Mucosa of descending colon (tissue), 3 donors: ENCODE measurements around the gene VIP. TPM values are rescaled to one million over a fixed set of nuclear protein-coding genes. Genes with fewer than 3 reads are reported as not detected.

Source experiments
- ATAC-seq: fragments of 200-7000 bp; cut with Tn5 transposase; one replicate; pipeline ENCODE4 v1.9.1; 2020; ENCODE audit warnings: mild to moderate bottlenecking, moderate library complexity
- DNase-seq, 3 donors: peaks; one replicate each; pipeline ENCODE4 v3.0.0-alpha.2; 2020
- H3K36me3 ChIP-seq: fragments of 200-600 bp; one replicate; pipeline ENCODE4 v1.8.0; 2021; ENCODE audit warnings: low read depth, mild to moderate bottlenecking
- H3K4me1 ChIP-seq: fragments of 200-600 bp; one replicate; pipeline ENCODE4 v1.8.0; 2021; ENCODE audit warnings: low read depth, mild to moderate bottlenecking
- H3K4me3 ChIP-seq: fragments of 200-600 bp; one replicate; pipeline ENCODE4 v1.8.0; 2021; ENCODE audit warnings: mild to moderate bottlenecking
- H3K9me3 ChIP-seq: fragments of 200-600 bp; one replicate; pipeline ENCODE4 v1.8.0; 2021; ENCODE audit warnings: mild to moderate bottlenecking
- CTCF ChIP-seq: fragments of 200-600 bp; IDR thresholded peaks from one replicate; pipeline ENCODE4 v1.8.0; 2022; ENCODE audit warnings: antibody characterized with exemption, mild to moderate bottlenecking
- intact Hi-C, 2 donors: fragments of 100-400 bp; cut with DNase I in 1 of 2; cut with micrococcal nuclease in 1 of 2; formaldehyde crosslinking; loops; one replicate each; pipeline versions ENCODE4 v1.11.0 to v1.11.1; 2022; cut with DNase I, micrococcal nuclease
- total RNA-seq, 3 donors: library from RNA; stranded (reverse); fragmentation: NEBNext Ultra II Directional in 2 of 3; extraction: Animal tissue kit (Norgen Biotek cat#: 25700) in 2 of 3; gene quantifications; one replicate each; pipeline versions ENCODE4 v1.2.1 to v1.2.4, GENCODE V29; 2021 to 2023
- donor health status: DM: no; HTN: no; CAD: no; lungs with moderate emphysema.
- donor health status: DM: no; HTN: no; CAD: no.
- donor health status: DM: no; HTN: yes; CAD: no.

Gene VIP
- total RNA-seq, 3 donors from 2014 or later: 6.7 to 50.2 (median 8.9) TPM

DNA sequence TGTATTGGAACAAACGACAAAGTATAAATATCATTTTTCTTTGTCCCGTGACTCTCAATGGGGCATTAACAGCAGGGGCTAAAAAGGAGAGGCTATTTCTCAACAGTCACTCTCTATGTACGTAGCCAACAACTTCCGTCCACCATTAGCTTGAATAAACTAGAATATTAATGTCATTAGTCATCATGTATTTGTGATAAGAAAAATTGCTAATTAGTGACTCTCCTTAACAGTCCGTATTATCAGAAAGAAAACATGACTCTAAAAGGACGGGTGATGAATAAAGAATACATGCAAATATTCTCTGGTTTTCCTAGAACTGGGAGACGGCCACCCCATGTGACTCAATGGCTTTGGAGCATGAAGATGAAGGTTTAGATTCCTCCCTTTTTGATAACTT, 18.6 kb downstream of the VIP start:
- intact Hi-C loops: no loop called here
- H3K4me1 ChIP-seq: no peaks in the 10 kb centered on the region
- TF ChIP-seq CTCF: no peak
- ATAC-seq: no peak
- H3K9me3 ChIP-seq: no peaks in the 10 kb centered on the region
- H3K36me3 ChIP-seq: no peaks in the 10 kb centered on the region
- no peak for DNase-seq
- H3K4me3 ChIP-seq: no peak overlapping the region

- no peak overlapping the region for H3K4me3 ChIP-seq
- TF ChIP-seq CTCF: no peak
- H3K36me3 ChIP-seq: no peaks in the 10 kb centered on the region
- no peaks in the 10 kb centered on the region for H3K9me3 ChIP-seq
- ATAC-seq (no peak), DNase-seq (no peak)
- intact Hi-C loops: no loop called here
- H3K4me1 ChIP-seq: no peaks in the 10 kb centered on the region
These were observed 19.4 kb downstream of the VIP start for GRCh38 chr6:152769993-152770392.

GRCh38 chr6:152771061-152771687, 20.6 kb downstream of the VIP start:
- ATAC-seq: no peak
- no peak overlapping the region for H3K4me3 ChIP-seq
- no peaks in the 10 kb centered on the region for H3K36me3 ChIP-seq
- H3K9me3 ChIP-seq: no peaks in the 10 kb centered on the region
- intact Hi-C loops: no loop called here
- no peak for TF ChIP-seq CTCF
- DNase-seq: no peak
- H3K4me1 ChIP-seq: no peaks in the 10 kb centered on the region

- no peak for DNase-seq
- no peaks in the 10 kb centered on the region for H3K4me1 ChIP-seq
- no peak for TF ChIP-seq CTCF
- no peaks in the 10 kb centered on the region for H3K36me3 ChIP-seq
- intact Hi-C loops: no loop called here
- H3K9me3 ChIP-seq: no peaks in the 10 kb centered on the region
- no peak overlapping the region for H3K4me3 ChIP-seq
- ATAC-seq: no peak
These were observed 24.8 kb downstream of the VIP start for GRCh38 chr6:152775428-152775827.

GRCh38 chr6:152776833-152777232, 26.2 kb downstream of the VIP start:
- H3K9me3 ChIP-seq: no peaks in the 10 kb centered on the region
- ATAC-seq: no peak
- DNase-seq: no peak
- no peaks in the 10 kb centered on the region for H3K4me1 ChIP-seq
- TF ChIP-seq CTCF: no peak
- intact Hi-C loops: no loop called here
- H3K4me3 ChIP-seq: no peak overlapping the region
- no peaks in the 10 kb centered on the region for H3K36me3 ChIP-seq
